NCI-H2107 treated with DMSO at 0.1 percent for 48 hours (cell line): ENCODE measurements around the gene TP53BP1.
"Not testable (repeated sequence)": the region's sequence is repeated elsewhere in the genome, so short reads cannot be mapped to it uniquely, and the experiment has no call there.

Experiments used
- DNase-seq: peaks from one replicate; lab custom pipeline; 2025; ENCODE audit not compliant: unreplicated experiment; lab: John Stamatoyannopoulos, UW

TP53BP1 gene

GRCh38 chr15:43433165-43433564, 59.8 kb downstream of the TP53BP1 start:
- DNase-seq, result no peak

GRCh38 chr15:43429687-43430086, 63.3 kb downstream of the TP53BP1 start:
- DNase-seq, result peak; percentile 19

GRCh38 chr15:43423793-43424192, 69.2 kb downstream of the TP53BP1 start:
- no peak for DNase-seq

GRCh38 chr15:43420876-43421275, 72.1 kb downstream of the TP53BP1 start:
- DNase-seq, result no peak

- DNase-seq, result no peak
These were observed 72.5 kb downstream of the TP53BP1 start for GRCh38 chr15:43420435-43420834.

- DNase-seq, result no peak
These were observed 78.8 kb downstream of the TP53BP1 start for GRCh38 chr15:43414196-43414595.

GRCh38 chr15:43412096-43412495, 80.9 kb downstream of the TP53BP1 start:
- DNase-seq, result no peak

- DNase-seq, result no peak
These were observed 82.3 kb downstream of the TP53BP1 start for GRCh38 chr15:43410572-43411214.

GRCh38 chr15:43408789-43409188, 84.2 kb downstream of the TP53BP1 start:
- DNase-seq, result no peak

- DNase-seq, result no peak
These were observed 86.1 kb downstream of the TP53BP1 start for GRCh38 chr15:43406808-43407207.

GRCh38 chr15:43406189-43406588, 86.8 kb downstream of the TP53BP1 start:
- DNase-seq, result no peak

- DNase-seq, result no peak
These were observed 88.8 kb downstream of the TP53BP1 start for GRCh38 chr15:43404130-43404529.

- DNase-seq, result no peak
These were observed 89.3 kb downstream of the TP53BP1 start for GRCh38 chr15:43403616-43404015.

GRCh38 chr15:43402255-43402654, 90.7 kb downstream of the TP53BP1 start:
- no peak for DNase-seq

- DNase-seq, result not testable (repeated sequence)
These were observed 99.4 kb downstream of the TP53BP1 start for GRCh38 chr15:43393592-43393991.

- DNase-seq, result no peak
These were observed 102.2 kb downstream of the TP53BP1 start for GRCh38 chr15:43390723-43391122.

- DNase-seq, result no peak
These were observed 109.9 kb downstream of the TP53BP1 start for GRCh38 chr15:43383070-43383469.

GRCh38 chr15:43382310-43382709, 110.6 kb downstream of the TP53BP1 start:
- no peak for DNase-seq

- DNase-seq, result no peak
These were observed 114.4 kb downstream of the TP53BP1 start for GRCh38 chr15:43378601-43379000.

GRCh38 chr15:43376017-43376705, 116.8 kb downstream of the TP53BP1 start:
- no peak for DNase-seq

- DNase-seq, result peak; percentile 14
These were observed 121.7 kb downstream of the TP53BP1 start, which contains the start of the genes TUBGCP4 and ZSCAN29 for GRCh38 chr15:43370975-43371974. Gene TUBGCP4, plus strand, starts transcription at chr15:43371101. Its CDS starts 254 bp downstream, at chr15:43371355. Gene ZSCAN29, minus strand, starts transcription at chr15:43371043. Its CDS starts 1,130 bp downstream, at chr15:43369913.
